Putamen (tissue), 1 donor: ENCODE results near the gene DYNC1H1.

Experiments used
- DNase-seq: peaks from one replicate; pipeline ENCODE4 v3.0.0-alpha.2; 2016; ENCODE audit warnings: low spot score

Gene DYNC1H1

GRCh38 chr14:102088012-102088792, 123.8 kb downstream of the DYNC1H1 start:
- no peak for DNase-seq

DNA sequence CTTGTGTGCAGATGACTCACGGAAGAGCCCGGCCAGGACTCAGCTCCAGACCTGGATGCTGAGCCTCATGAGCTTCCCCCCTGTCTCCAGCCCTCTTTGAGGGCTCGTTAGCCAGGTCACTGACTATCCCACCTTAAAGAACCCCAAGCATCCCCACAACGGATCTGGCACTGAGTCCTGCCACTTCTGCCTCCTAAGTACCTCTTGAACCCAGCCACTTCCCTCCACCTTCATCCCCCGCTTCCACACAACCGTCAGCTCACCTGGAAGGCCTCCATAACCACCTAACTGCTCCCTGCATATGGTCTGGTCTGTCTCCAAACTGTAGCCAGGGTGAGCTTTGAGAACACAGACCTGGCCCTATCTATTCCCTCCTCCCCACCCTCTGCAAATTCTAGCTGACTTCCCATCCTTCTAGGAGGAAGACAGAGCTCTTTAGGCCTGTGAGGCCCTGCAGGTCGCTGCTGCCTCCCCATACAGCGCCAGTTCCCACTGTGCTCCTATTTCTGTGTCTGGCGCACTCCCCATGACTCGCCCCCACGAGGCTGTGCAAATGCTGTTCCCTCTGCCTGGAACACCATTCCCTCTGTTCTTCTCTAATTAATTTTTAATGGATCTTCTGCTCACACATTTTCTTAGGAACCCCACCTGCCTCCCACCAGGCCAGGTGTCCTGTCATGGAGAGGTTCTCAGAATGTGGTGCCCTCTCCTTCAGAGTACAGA, 125.4 kb downstream of the DYNC1H1 start:
- DNase-seq = no peak

DNA sequence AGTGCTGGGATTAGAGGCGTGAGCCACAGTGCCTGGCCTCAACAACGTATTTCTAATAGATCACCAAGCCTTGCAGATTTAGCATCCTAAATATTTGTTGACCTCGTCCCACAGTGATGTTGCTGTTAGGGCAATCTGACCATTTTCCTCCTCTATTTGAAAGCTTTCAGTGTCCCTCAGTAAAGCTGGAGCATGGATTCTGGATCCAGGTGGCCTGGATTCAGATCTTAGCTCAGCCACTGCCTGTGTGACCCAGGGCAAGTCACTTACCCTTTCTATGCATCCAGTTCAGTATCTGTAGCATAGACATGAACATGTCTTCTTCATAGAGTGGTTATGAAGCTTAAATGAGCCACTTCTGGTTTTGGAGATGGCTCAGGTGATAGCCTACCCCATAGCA, 126.3 kb downstream of the DYNC1H1 start:
- no peak for DNase-seq

- DNase-seq = no peak
Measured at GRCh38 chr14:102092806-102093205, 128.4 kb downstream of the DYNC1H1 start.

DNA sequence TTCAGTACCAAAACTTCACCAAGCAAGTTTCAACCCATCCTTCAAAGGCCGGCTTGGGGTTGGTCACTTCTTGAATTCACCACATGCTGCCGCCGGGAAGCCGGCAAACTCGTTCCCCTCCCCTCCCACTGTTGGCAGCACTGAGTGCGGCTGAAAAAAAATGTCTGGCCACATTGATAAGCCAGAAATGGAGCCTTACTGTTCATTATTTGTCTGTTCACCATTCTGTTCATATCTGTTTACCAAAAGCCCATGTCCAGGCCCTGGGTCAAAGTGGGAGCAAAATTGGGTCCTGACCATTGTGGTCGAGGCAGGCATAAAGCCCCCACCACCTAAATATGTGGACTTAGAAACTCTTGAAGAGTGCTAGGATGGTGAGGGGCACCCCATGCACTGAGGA, 129.7 kb downstream of the DYNC1H1 start:
- no peak for DNase-seq

- DNase-seq = peak; percentile 63
Measured at GRCh38 chr14:102095231-102095870, 131.0 kb downstream of the DYNC1H1 start.

DNA sequence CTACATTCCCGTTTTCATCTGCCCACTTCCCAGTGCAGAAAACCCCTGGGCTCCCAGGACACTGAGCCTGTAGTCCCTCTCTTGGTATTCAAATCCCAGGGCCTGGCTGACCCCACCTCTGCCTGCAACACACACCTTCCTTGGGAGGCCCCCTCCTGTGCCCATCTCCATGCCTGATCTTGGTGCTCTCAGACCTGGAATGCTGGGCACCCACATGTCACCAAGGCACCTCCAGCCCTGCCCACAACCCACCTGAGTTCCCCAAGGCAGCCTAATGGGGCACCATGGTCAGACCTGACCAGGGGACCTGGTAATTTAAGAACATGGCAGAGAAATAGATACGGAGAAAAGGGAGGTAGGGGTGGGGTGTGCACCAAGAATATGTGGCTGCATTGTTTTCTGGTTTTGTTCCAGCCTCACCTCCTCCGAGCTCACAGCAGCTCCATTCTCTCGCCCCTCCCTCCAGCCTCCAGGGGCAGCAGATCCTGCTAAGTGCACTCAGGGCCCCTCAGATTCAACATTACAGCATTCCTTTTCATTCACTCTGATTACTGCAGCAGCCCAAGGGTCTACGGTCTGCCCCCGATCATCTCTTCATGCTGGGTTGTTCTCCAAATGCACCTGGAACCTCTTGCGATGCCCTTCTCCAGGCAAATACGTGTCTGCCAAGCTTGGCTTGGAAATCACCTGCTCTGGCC, 131.6 kb downstream of the DYNC1H1 start:
- no peak for DNase-seq

DNA sequence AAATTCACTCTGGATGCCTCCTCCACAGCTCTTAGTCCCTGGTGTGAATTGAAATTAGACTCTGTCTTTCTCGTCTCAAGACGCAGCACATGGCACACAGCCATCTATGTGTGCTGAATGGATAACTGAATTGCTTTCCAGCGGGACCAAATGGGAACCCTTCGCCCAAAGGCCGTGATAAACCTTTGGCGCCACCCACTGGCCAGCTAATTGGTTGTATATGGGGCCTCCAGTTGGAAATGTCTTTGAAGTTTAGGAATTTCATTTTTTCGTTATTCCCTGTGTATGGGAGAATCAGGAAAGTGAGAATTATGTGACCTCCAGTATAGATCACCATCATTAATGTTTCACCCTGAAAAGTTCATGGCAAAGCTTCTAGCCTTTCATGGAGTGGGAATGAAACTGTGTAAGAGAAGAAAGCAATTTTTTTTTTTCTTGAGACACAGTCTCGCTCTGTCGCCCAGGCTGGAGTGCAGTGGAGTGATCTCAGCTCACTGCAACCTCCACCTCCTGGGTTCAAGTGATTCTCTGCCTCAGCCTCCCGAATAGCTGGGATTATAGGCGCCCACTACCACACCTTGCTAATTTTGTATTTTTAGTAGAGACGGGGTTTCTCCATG, 132.3 kb downstream of the DYNC1H1 start:
- DNase-seq = peak; percentile 83

DNA sequence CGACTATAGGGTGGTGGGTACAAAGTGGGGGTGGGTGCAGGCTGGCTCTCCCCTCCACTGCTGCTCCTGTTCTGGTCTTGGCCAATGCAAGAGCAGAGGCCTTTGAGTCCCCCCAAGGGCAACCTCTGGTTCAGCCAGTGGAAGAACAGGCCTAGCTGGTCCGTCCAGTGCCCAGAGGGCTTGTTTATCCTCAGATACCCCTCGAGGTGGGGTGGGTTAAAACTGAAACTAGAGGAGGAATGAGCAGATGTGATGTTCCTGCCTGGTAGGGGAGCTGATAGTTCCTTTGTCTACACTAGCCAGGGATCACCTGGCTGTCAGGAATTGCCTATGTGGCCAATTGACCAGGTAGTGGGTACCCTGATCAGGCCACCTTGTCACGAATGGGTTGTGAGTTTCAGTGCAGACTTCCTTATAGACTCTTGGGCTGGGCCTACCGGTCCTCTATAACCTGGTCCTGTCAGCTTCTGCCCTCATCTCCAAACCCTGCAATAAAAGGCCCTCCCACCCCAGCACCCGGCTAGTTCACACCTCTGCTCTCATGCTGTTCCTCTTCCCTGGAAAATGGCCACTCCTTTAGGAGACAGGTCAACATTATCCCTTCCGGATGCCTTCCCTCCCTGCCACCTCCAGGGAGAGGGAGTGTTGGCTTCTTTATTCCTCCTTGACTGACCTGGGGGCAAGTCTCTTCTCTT, 133.2 kb downstream of the DYNC1H1 start:
- DNase-seq = no peak

DNA sequence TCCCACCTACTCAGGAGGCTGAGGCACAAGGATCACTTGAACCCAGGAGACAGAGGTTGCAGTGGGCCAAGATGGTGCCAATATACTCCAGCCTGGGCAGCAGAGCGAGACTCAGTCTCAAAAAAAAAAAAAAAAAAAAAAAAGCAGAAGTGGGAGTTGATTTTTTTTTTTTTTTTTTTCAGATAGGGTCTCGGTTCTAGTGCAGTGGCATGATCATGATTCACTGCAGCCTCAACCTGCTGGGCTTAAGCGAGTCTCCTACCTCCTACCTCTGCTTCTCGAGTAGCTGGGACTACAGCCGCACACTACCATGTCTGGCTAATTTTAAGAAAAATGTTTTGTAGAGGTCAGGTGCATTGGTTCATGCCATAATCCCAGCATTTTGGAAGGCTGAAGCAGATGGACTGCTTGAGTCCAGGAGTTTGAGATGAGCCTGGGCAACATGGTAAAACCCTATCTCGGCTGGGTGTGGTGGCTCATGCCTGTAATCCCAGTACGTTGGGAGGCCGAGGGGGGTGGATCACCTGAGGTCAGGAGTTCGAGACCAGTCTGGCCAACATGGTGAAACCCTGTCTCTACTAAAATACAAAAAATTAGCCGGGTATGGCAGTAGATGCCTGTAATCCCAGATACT, 138.8 kb downstream of the DYNC1H1 start:
- DNase-seq = no peak

GRCh38 chr14:102105369-102105768, 141.0 kb downstream of the DYNC1H1 start:
- DNase-seq = no peak
